CD4-positive, alpha-beta memory T cell (primary cell): ENCODE measurements around the gene CLEC4A. TPM values are rescaled to one million over a fixed set of nuclear protein-coding genes. Genes with fewer than 3 reads are reported as not detected.
A peak's percentile ranks its signal among the peaks of the same experiment; 100 is the strongest.
"Not testable (repeated sequence)": the region's sequence is repeated elsewhere in the genome, so short reads cannot be mapped to it uniquely, and the experiment has no call there.

ENCODE experiments used
- CTCF ChIA-PET: fragments of 350-600 bp; sonication (Branson Sonifier 250); formaldehyde crosslinking; loops from one replicate; lab custom pipeline; 2021; ENCODE audit warnings: inconsistent platforms; ENCODE audit not compliant: partially characterized antibody; lab: Charles Lee
- POLR2A ChIA-PET: fragments of 350-600 bp; sonication (Branson Sonifier 250); formaldehyde crosslinking; loops from one replicate; lab custom pipeline; 2021; ENCODE audit not compliant: partially characterized antibody; lab: Charles Lee
- DNase-seq, 5 donors: peaks; one replicate each; pipeline versions ENCODE4 v3.0.0 to v3.0.0-alpha.2; 2020 to 2022; ENCODE audit warnings: mixed read lengths in 1 of 5
- H3K27ac ChIP-seq: one replicate; pipeline ENCODE4 v1.7.0; 2013; ENCODE audit warnings: low read depth, low read length
- H3K27me3 ChIP-seq: 2 replicates; pipeline ENCODE4 v1.7.0; 2013; ENCODE audit warnings: mild to moderate bottlenecking, low read length, moderate library complexity; ENCODE audit not compliant: insufficient read depth
- H3K36me3 ChIP-seq: 2 replicates; pipeline ENCODE4 v1.7.0; 2013; ENCODE audit warnings: mild to moderate bottlenecking, low read length, moderate library complexity; ENCODE audit not compliant: insufficient read depth
- H3K4me1 ChIP-seq: 2 replicates; pipeline ENCODE4 v1.7.0; 2013; ENCODE audit warnings: mild to moderate bottlenecking, low read length, moderate library complexity; ENCODE audit not compliant: insufficient read depth
- H3K4me3 ChIP-seq, 2 donors: one replicate each; pipeline ENCODE4 v1.7.0; 2013; ENCODE audit warnings: low read length in 2 of 2, mild to moderate bottlenecking in 1 of 2
- H3K9me3 ChIP-seq, 2 donors: one replicate each; pipeline ENCODE4 v1.7.0; 2013; ENCODE audit warnings: low read length in 2 of 2, control low read depth in 1 of 2; ENCODE audit not compliant: control insufficient read depth in 1 of 2
- H3K27ac Mint-ChIP-seq, 7 donors: one replicate each; pipeline ENCODE4 v1.8.0; 2020 to 2021; ENCODE audit warnings: mixed read lengths in 7 of 7, mild to moderate bottlenecking in 6 of 7, inconsistent platforms in 3 of 7, moderate library complexity in 3 of 7
- H3K27me3 Mint-ChIP-seq, 2 donors: one replicate each; pipeline ENCODE4 v1.8.0; 2020 to 2021; ENCODE audit warnings: mixed read lengths in 2 of 2
- H3K36me3 Mint-ChIP-seq, 2 donors: one replicate each; pipeline ENCODE4 v1.8.0; 2020 to 2021; ENCODE audit warnings: mixed read lengths in 2 of 2, inconsistent platforms in 1 of 2, mild to moderate bottlenecking in 1 of 2
- H3K4me1 Mint-ChIP-seq, 4 donors: one replicate each; pipeline ENCODE4 v1.8.0; 2020 to 2021; ENCODE audit warnings: mixed read lengths in 4 of 4, mild to moderate bottlenecking in 1 of 4
- H3K4me3 Mint-ChIP-seq, 8 donors: one replicate each; pipeline ENCODE4 v1.8.0; 2020 to 2021; ENCODE audit warnings: mixed read lengths in 8 of 8, mild to moderate bottlenecking in 7 of 8, moderate library complexity in 6 of 8, inconsistent platforms in 3 of 8
- H3K9me3 Mint-ChIP-seq, 8 donors: one replicate each; pipeline ENCODE4 v1.8.0; 2020 to 2021; ENCODE audit warnings: mixed read lengths in 8 of 8, mild to moderate bottlenecking in 5 of 8, inconsistent platforms in 3 of 8, moderate library complexity in 1 of 8
- intact Hi-C: fragments of 100-400 bp; cut with micrococcal nuclease; formaldehyde crosslinking; loops from one replicate; pipeline ENCODE4 v1.15.1; 2023
- polyA plus RNA-seq, 2 donors: library from polyadenylated mRNA; unstranded; fragments of 300-500 nt; fragmentation: Illumina TruSeq; gene quantifications; one replicate each; pipeline ENCODE4 v1.2.3, GENCODE V29; 2021
- total RNA-seq, 2 experiments: library from RNA; stranded (reverse); gene quantifications; one replicate each; pipeline ENCODE4 v1.2.3, GENCODE V29; 2021

CLEC4A gene
- total and polyA plus RNA-seq, 4 experiments from 2014 or later = 0.69 to 2.1 (median 1.2) TPM

- Histone ChIP-seq H3K36me3 (no peaks in the 10 kb centered on the region), H3K4me1 (peaks cover 52% of the 10 kb centered on the region), H3K27ac (peak overlapping the region; percentile 84), H3K9me3 (no peaks in the 10 kb centered on the region), H3K27me3 (no peaks in the 10 kb centered on the region), H3K4me3 (no peak overlapping the region)
- intact Hi-C loops = loop anchor here (5.0 kb wide), 1 partner anchor 438 kb away; no protein-coding TSS in a partner anchor
- CTCF ChIA-PET = interaction anchor here (8.0 to 8.1 kb wide), 2 partner anchors 34 to 45 kb away, joined by 85 to 305 read pairs; partner anchors contain the start of gene FOXJ2
- Mint-ChIP-seq H3K27me3 (peaks cover 0 to 2% of the 10 kb centered on the region in 2 donors), H3K4me1 (peaks cover 38 to 79% (median 53%) of the 10 kb centered on the region in 4 donors), H3K27ac (peak overlapping the region; percentile 79 to 98 (median 94)), H3K9me3 (peaks cover 0 to 2% (median 0%) of the 10 kb centered on the region in 8 donors), H3K4me3 (peak overlapping the region in 7 of 8 donors; percentile 2 to 63 (median 56)), H3K36me3 (peaks cover under 1 to 21% of the 10 kb centered on the region in 2 donors)
- POLR2A ChIA-PET = interaction anchor here (1.5 to 5.9 kb wide), 2 partner anchors 35 to 85 kb away, joined by 3 to 45 read pairs; no protein-coding TSS in a partner anchor
- no peak for DNase-seq
Measured at GRCh38 chr12:8080120-8080519, 43.3 kb upstream of the CLEC4A start.

DNA sequence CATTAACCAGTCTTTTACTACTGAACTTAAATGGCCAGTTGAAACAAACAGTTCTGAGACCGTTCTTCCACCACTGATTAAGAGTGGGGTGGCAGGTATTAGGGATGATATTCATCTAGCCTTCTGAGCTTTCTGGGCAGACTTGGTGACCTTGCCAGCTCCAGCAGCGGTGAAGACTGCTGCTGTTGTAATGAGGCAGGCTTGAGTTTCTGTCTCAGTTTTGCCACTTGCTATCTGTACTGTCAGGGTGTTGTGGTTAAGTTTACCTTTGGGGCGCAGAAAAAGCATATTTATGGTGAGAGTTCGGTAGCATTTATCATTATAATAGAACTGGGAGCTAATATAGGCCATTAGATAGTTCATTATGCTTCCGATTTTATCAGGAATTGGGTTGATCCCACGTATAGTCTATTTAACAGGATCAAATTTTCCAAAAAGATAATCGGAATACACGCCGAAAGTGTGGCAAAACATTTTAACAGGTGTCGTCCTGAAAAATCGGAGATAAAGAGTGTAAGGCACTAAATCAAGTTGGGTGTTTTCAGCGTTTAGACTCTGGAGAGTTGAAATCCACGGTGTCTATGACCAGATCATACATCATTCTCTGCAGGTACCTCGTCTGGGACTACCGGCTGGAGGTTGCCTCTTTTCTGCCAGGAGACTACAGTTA lies 42.0 kb upstream of the CLEC4A start:
- intact Hi-C loops = loop anchor here (5.0 kb wide), 1 partner anchor 439 kb away; no protein-coding TSS in a partner anchor
- peak overlapping the region; percentile 96 to 99 (median 97) for H3K27ac Mint-ChIP-seq

GRCh38 chr12:8082808-8083100 lies 40.7 kb upstream of the CLEC4A start:
- H3K9me3 Mint-ChIP-seq = peaks cover 0 to 2% (median 0%) of the 10 kb centered on the region in 8 donors
- ChIA-PET POLR2A (interaction anchor here (0.6 to 2.6 kb wide), 7 partner anchors 9 to 150 kb away, joined by 3 to 21 read pairs (median 4); partner anchors contain the start of gene C3AR1), CTCF (interaction anchor here (0.8 to 8.1 kb wide), 2 partner anchors 47 to 151 kb away, joined by 3 to 85 read pairs; partner anchors contain the start of gene FOXJ2)
- peaks cover 7 to 26% of the 10 kb centered on the region in 2 donors for H3K36me3 Mint-ChIP-seq
- Histone ChIP-seq H3K4me3 (peak overlapping the region; percentile 75 to 96), H3K27me3 (no peaks in the 10 kb centered on the region), H3K4me1 (peaks cover 74% of the 10 kb centered on the region), H3K9me3 (no peaks in the 10 kb centered on the region), H3K36me3 (no peaks in the 10 kb centered on the region), H3K27ac (peak overlapping the region; percentile 84)
- intact Hi-C loops = loop anchor here (1.0 to 5.0 kb wide), 6 partner anchors 50 to 894 kb away; partner anchors contain the start of genes FOXJ2, PEX5 and SLC2A3
- peak overlapping the region; percentile 96 to 99 (median 97) for H3K27ac Mint-ChIP-seq
- H3K4me1 Mint-ChIP-seq = peaks cover 44 to 84% (median 65%) of the 10 kb centered on the region in 4 donors
- peaks cover 0 to 2% of the 10 kb centered on the region in 2 donors for H3K27me3 Mint-ChIP-seq
- DNase-seq = no peak
- H3K4me3 Mint-ChIP-seq = peak overlapping the region; percentile 86 to 99 (median 98)

More for the DNA sequence above, 42.0 kb upstream of the CLEC4A start:
- ChIA-PET CTCF (interaction anchor here (8.0 to 8.1 kb wide), 2 partner anchors 35 to 46 kb away, joined by 85 to 305 read pairs; partner anchors contain the start of gene FOXJ2), POLR2A (interaction anchor here (1.0 to 5.9 kb wide), 10 partner anchors 15 to 148 kb away, joined by 3 to 45 read pairs (median 5); partner anchors contain the start of genes C3AR1, FOXJ2 and SLC2A3)
- Histone ChIP-seq H3K4me3 (peak overlapping the region; percentile 75 to 96), H3K27ac (peak overlapping the region; percentile 84), H3K27me3 (no peaks in the 10 kb centered on the region), H3K36me3 (no peaks in the 10 kb centered on the region), H3K4me1 (peaks cover 63% of the 10 kb centered on the region), H3K9me3 (no peaks in the 10 kb centered on the region)
- H3K9me3 Mint-ChIP-seq = peaks cover 0 to 2% (median 0%) of the 10 kb centered on the region in 8 donors
- H3K4me3 Mint-ChIP-seq = peak overlapping the region; percentile 86 to 99 (median 98)
- peaks cover 0 to 2% of the 10 kb centered on the region in 2 donors for H3K27me3 Mint-ChIP-seq
- peaks cover 4 to 23% of the 10 kb centered on the region in 2 donors for H3K36me3 Mint-ChIP-seq
- H3K4me1 Mint-ChIP-seq = peaks cover 41 to 83% (median 60%) of the 10 kb centered on the region in 4 donors
- peak; percentile 23 to 63 (median 33) for DNase-seq

DNA sequence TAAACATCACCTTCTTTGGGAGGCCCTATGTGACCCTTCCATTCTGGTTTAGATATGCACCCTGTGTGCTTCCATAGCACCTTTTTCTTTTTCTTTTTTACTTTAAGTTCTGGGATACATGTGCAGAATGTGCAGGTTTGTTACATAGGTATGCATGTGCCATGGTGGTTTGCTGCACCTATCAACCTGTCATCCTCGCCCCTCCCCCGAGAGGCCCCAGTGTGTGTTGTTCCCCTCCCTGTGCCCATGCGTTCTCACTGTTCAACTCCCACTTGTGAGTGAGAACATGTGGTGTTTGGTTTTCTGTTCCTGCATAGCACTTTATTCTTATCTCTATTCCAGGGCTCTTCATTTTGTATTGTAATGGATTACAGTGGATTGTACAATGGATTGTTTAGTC lies 39.1 kb upstream of the CLEC4A start:
- peaks cover 85% of the 10 kb centered on the region for H3K4me1 ChIP-seq
- H3K36me3 ChIP-seq, H3K4me3 ChIP-seq, CTCF ChIA-PET, H3K9me3 ChIP-seq, DNase-seq, H3K9me3 Mint-ChIP-seq, H3K27me3 ChIP-seq, H3K27me3 Mint-ChIP-seq: not testable (repeated sequence)
- peak overlapping the region; percentile 79 to 96 (median 89) for H3K27ac Mint-ChIP-seq
- POLR2A ChIA-PET = interaction anchor here (0.6 to 1.5 kb wide), 2 partner anchors 12 to 14 kb away, joined by 3 read pairs; no protein-coding TSS in a partner anchor
- H3K27ac ChIP-seq = peak overlapping the region; percentile 84
- peaks cover 7 to 31% of the 10 kb centered on the region in 2 donors for H3K36me3 Mint-ChIP-seq
- H3K4me1 Mint-ChIP-seq = peaks cover 51 to 82% (median 67%) of the 10 kb centered on the region in 4 donors
- intact Hi-C loops = loop anchor here (5.0 kb wide), 1 partner anchor 442 kb away; no protein-coding TSS in a partner anchor
- H3K4me3 Mint-ChIP-seq = peak overlapping the region; percentile 73 to 98 (median 81)

DNA sequence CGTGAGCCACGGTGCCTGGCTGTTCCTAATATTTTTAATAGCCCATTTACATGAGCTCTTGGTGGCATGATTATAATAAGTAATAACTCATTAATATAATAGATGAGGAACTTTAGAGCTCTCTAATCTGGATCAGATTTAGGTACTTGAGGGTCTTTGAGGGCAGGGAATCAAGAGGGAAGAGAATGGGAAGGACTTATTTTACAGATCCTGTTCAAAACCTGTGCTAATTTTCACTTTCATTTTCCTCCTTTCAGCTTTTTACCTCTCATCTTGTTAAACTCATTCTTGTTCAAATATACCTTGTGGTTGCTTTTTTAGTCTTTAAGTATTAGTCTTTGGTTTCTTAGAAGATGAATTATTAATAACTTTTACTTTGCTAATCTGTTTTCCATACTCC lies 35.8 kb upstream of the CLEC4A start:
- H3K4me3 ChIP-seq = peak overlapping the region in 1 of 2 donors; percentile 26
- peaks cover 0 to under 1% of the 10 kb centered on the region in 2 donors for H3K27me3 Mint-ChIP-seq
- H3K27ac ChIP-seq = peak overlapping the region; percentile 58
- CTCF ChIA-PET = interaction anchor here (0.7 to 3.0 kb wide), 7 partner anchors 9 to 1049 kb away, joined by 3 to 12 read pairs (median 5); partner anchors contain the start of gene SLC2A3
- intact Hi-C loops = no loop called here
- peak overlapping the region; percentile 85 to 96 (median 94) for H3K27ac Mint-ChIP-seq
- H3K36me3 Mint-ChIP-seq = peaks cover 39 to 54% of the 10 kb centered on the region in 2 donors
- H3K4me1 ChIP-seq = peaks cover 69% of the 10 kb centered on the region
- peaks cover 40 to 68% (median 46%) of the 10 kb centered on the region in 4 donors for H3K4me1 Mint-ChIP-seq
- peaks cover 29% of the 10 kb centered on the region for H3K36me3 ChIP-seq
- no peaks in the 10 kb centered on the region for H3K27me3 ChIP-seq
- H3K9me3 Mint-ChIP-seq = no peaks in the 10 kb centered on the region
- no peaks in the 10 kb centered on the region for H3K9me3 ChIP-seq
- no peak for DNase-seq
- H3K4me3 Mint-ChIP-seq = peak overlapping the region; percentile 70 to 86 (median 82)
- POLR2A ChIA-PET = interaction anchor here (1.0 to 2.6 kb wide), 7 partner anchors 19 to 225 kb away, joined by 3 to 11 read pairs (median 3); partner anchors contain the start of genes C3AR1 and FOXJ2

GRCh38 chr12:8088574-8088973 lies 34.8 kb upstream of the CLEC4A start:
- POLR2A ChIA-PET = interaction anchor here (1.1 to 2.6 kb wide), 5 partner anchors 10 to 153 kb away, joined by 3 to 11 read pairs (median 7); partner anchors contain the start of genes C3AR1, FOXJ2 and SLC2A3
- H3K4me1 ChIP-seq = peaks cover 60% of the 10 kb centered on the region
- peak; percentile 35 to 65 (median 52) for DNase-seq
- Mint-ChIP-seq H3K36me3 (peaks cover 46 to 57% of the 10 kb centered on the region in 2 donors), H3K9me3 (no peaks in the 10 kb centered on the region), H3K4me3 (peak overlapping the region; percentile 70 to 86 (median 82)), H3K4me1 (peaks cover 37 to 59% (median 41%) of the 10 kb centered on the region in 4 donors), H3K27me3 (no peaks in the 10 kb centered on the region), H3K27ac (peak overlapping the region; percentile 85 to 96 (median 94))
- no peaks in the 10 kb centered on the region for H3K9me3 ChIP-seq
- peaks cover 37% of the 10 kb centered on the region for H3K36me3 ChIP-seq
- H3K4me3 ChIP-seq = peak overlapping the region in 1 of 2 donors; percentile 26
- H3K27ac ChIP-seq = peak overlapping the region; percentile 58
- H3K27me3 ChIP-seq = no peaks in the 10 kb centered on the region
- CTCF ChIA-PET = interaction anchor here (0.9 to 3.0 kb wide), 10 partner anchors 10 to 229 kb away, joined by 3 to 11 read pairs (median 4); partner anchors contain the start of gene SLC2A3
- intact Hi-C loops = no loop called here
